ENCODE measurements around the gene MAPK11.
"Not testable (repeated sequence)": the region's sequence is repeated elsewhere in the genome, so short reads cannot be mapped to it uniquely, and the experiment has no call there.

Gene MAPK11

GRCh38 chr22:50276143-50276542 is 6.0 kb upstream of the MAPK11 start:
- DNase-seq (ENCODE audit: low read depth in 2 of 2), result peak in 1 of 2 donors; percentile 43

GRCh38 chr22:50275181-50276055 is 5.2 kb upstream of the MAPK11 start:
- DNase-seq (ENCODE audit: low read depth in 2 of 2), result no peak

GRCh38 chr22:50274771-50275170 is 4.6 kb upstream of the MAPK11 start:
- DNase-seq (ENCODE audit: low read depth in 2 of 2), result no peak

GRCh38 chr22:50274311-50274710 is 4.1 kb upstream of the MAPK11 start:
- DNase-seq (ENCODE audit: low read depth in 2 of 2), result no peak

- not testable (repeated sequence) for DNase-seq (ENCODE audit: low read depth in 2 of 2)
These were observed 3.6 kb upstream of the MAPK11 start for GRCh38 chr22:50273781-50274180.

- not testable (repeated sequence) for DNase-seq (ENCODE audit: low read depth in 2 of 2)
These were observed 3.2 kb upstream of the MAPK11 start for GRCh38 chr22:50273352-50273751.

- DNase-seq (ENCODE audit: low read depth in 2 of 2), result no peak
These were observed 2.0 kb upstream of the MAPK11 start for GRCh38 chr22:50272044-50272802.

- DNase-seq (ENCODE audit: low read depth in 2 of 2), result peak in 1 of 2 donors; percentile 32
These were observed 1.4 kb upstream of the MAPK11 start for GRCh38 chr22:50271519-50271970.

- DNase-seq (ENCODE audit: low read depth in 2 of 2), result peak in 1 of 2 donors; percentile 39
These were observed 650 bp upstream of the MAPK11 start for GRCh38 chr22:50270666-50271394.

GRCh38 chr22:50269573-50269969 is 609 bp downstream of the MAPK11 start:
- DNase-seq (ENCODE audit: low read depth in 2 of 2), result no peak

GRCh38 chr22:50268655-50269113 is 1.5 kb downstream of the MAPK11 start:
- no peak for DNase-seq (ENCODE audit: low read depth in 2 of 2)

GRCh38 chr22:50267591-50268390 is 2.4 kb downstream of the MAPK11 start:
- no peak for DNase-seq (ENCODE audit: low read depth in 2 of 2)

- DNase-seq (ENCODE audit: low read depth in 2 of 2), result no peak
These were observed 3.2 kb downstream of the MAPK11 start for GRCh38 chr22:50266994-50267393.

GRCh38 chr22:50264946-50265669 is 5.1 kb downstream of the MAPK11 start:
- no peak for DNase-seq (ENCODE audit: low read depth in 2 of 2)

- DNase-seq (ENCODE audit: low read depth in 2 of 2), result no peak
These were observed 6.0 kb downstream of the MAPK11 start for GRCh38 chr22:50264104-50264745.

- DNase-seq (ENCODE audit: low read depth in 2 of 2), result no peak
These were observed 7.1 kb downstream of the MAPK11 start for GRCh38 chr22:50262973-50263617.

GRCh38 chr22:50262460-50262911 is 7.7 kb downstream of the MAPK11 start:
- no peak for DNase-seq (ENCODE audit: low read depth in 2 of 2)

GRCh38 chr22:50261615-50262459 is 8.3 kb downstream of the MAPK11 start, which contains the start of gene MAPK12:
Gene MAPK12 (minus strand): TSS chr22:50261683. CDS start chr22:50261509, 174 bp downstream.
- no peak for DNase-seq (ENCODE audit: low read depth in 2 of 2)
